Loucy (cell line): ENCODE data around the gene CLK2.

Source experiments
- CTCF ChIP-seq: fragments of 200-600 bp; sonication (generic); conservative IDR thresholded peaks from 2 replicates; pipeline ENCODE4 v1.5.1; 2014; ENCODE audit warnings: mild to moderate bottlenecking, antibody characterized with exemption, low read length
- EZH2phosphoT487 ChIP-seq: fragments of 200-600 bp; IDR thresholded peaks from 2 replicates; pipeline ENCODE4 v1.6.1; 2018; ENCODE audit warnings: antibody characterized with exemption, mild to moderate bottlenecking, moderate library complexity, borderline replicate concordance

GRCh38 chr1:155278689-155279160 is 5.4 kb upstream of the CLK2 start:
- TF ChIP-seq CTCF (no peak), EZH2phosphoT487 (no peak)
